Cerebellar cortex (tissue), 1 donor: ENCODE results near the gene PAPPA2.
A peak's percentile ranks its signal among the peaks of the same experiment; 100 is the strongest.
"Not testable (repeated sequence)": the region's sequence is repeated elsewhere in the genome, so short reads cannot be mapped to it uniquely, and the experiment has no call there.

Source experiments
- DNase-seq: peaks from one replicate; pipeline ENCODE4 v3.0.0-alpha.2; 2015; ENCODE audit warnings: low spot score

PAPPA2 gene

GRCh38 chr1:176551146-176551545 lies 88.2 kb downstream of the PAPPA2 start:
- DNase-seq: no peak

DNA sequence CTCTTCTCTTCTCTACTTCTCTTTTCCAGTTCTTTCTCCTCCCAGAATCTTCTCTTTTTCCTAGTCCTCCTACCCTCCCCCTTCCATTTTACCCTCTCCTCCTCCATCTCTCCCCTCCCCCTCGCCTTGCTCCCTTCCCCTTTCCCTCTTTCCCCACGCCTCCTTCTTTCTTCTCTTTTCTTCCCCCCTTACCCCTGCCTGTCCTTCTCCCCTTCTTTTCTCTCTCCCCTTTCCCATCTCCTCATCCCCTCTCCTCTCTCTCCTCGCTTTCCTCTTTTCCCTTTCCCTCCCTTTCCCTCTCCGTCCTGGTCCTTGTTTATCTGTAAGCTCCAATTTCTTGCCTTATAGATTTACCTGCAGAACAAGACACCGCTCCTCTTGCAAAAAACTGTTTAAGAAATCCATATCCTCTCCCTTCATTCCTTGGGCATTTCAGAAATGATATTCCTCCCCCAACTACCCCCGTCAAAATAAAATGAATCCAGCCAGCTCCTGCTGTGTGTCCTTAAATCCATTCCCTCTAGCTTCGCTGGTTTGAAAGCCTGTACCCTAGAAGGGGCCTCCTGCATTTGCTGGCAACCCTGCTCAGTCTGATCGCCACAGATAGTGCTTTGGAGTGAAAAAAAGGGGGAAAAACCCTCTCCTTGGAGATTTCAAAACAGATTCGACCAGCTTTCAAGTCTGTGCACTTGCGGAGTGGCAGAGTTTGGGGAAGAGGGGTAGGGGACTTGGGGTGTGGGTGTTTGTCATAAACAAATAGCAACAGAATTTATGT lies 89.4 kb downstream of the PAPPA2 start:
- no peak for DNase-seq

GRCh38 chr1:176552999-176553398 lies 90.0 kb downstream of the PAPPA2 start:
- no peak for DNase-seq

DNA sequence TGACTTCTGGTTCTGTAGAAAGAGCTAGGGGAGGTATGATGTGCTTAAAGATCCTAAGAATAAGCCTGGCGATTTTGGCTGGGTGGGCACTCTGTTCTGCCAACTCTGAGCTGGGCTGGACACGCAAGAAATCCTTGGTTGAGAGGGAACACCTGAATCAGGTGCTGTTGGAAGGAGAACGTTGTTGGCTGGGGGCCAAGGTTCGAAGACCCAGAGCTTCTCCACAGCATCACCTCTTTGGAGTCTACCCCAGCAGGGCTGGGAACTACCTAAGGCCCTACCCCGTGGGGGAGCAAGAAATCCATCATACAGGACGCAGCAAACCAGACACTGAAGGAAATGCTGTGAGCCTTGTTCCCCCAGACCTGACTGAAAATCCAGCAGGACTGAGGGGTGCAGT lies 93.3 kb downstream of the PAPPA2 start:
- no peak for DNase-seq

DNA sequence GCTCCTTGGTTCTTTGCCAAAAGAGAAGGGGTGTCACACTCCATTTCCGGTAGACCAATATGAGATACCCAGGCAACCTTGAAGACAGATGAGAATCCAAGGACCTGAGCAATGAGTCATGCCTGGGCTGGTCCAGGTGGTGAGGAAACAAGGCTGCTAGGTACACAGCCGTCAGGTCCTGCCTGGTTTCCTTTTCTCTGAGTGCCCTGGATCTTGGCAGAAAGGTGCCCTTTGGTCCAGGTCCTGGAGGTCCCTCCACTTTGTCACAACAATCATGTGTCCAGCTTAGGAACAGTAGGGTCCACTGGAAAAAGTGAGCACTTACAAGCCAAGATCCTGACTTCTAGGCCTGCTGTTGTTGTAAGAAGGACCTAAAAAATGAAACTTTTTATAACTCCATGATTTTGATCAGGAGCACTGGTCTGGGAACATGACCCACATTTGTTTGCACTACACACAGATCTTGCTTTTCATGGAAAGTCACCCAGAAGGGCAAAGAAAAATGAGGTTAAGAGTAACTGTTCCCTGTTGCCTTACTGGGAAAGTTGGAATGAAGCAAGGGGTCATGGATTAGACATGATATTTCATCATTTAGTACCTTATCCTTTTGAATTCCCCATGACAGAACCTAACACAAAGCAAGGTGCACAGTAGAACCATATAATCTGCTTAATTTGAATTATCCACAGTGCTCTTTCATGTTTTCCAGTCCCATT lies 94.7 kb downstream of the PAPPA2 start:
- no peak for DNase-seq

DNA sequence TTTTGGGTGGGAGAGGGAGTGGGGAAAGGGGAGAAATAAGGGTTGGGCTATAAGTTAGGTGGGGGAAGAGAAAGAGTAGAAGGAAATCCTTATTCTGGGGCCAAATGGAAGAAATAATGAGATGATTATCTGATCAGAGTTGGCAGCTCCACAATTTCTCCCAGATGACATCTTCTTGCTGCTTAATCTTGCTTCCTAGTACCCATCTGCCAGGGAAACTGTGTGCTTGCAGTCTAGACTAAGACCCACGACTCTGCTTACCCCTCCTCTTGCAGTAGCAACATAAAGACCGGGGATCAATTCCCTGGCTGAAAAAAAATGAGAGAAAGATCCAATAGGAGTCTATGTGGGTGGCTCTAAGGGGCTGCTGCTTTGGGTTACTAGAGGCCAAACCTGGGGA lies 95.6 kb downstream of the PAPPA2 start:
- DNase-seq: no peak

DNA sequence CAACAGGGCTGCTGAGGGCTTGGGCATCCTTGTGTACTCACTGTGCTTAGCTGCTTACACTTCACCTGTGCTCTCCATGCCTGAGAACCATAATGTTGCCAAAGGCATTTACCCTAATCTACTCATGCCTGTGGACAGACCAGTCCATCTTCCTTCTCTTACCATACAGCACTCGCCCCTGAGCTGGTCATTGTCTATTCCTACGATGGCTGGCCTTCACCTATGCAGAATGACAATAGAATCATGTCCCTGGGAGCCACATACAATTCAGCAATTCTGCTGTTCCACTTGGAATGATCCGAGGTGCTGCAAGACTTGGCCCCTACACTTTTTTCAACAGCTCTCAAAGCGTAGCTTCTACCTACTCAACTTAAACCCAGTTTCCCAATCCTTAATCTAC lies 96.5 kb downstream of the PAPPA2 start:
- no peak for DNase-seq

DNA sequence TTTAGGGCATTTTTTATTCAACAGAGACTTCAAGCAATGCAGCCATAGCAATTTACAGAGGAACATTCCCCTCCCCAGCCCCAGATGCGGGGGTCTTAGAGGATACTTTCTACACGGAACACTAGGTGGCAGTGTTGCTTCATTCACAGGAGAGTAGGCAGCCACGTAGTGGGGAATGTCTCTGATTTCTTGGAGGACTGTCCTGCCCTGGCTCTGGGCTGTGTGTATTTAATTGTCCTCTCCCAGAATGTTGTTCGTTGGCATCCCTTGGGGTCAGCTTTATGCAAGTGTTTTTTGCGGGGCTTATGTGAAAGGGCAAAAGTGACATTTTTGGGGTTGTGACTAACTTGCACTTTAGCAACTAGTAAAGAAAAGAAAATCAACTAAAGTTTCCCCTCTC lies 96.9 kb downstream of the PAPPA2 start:
- peak; percentile 78 for DNase-seq

DNA sequence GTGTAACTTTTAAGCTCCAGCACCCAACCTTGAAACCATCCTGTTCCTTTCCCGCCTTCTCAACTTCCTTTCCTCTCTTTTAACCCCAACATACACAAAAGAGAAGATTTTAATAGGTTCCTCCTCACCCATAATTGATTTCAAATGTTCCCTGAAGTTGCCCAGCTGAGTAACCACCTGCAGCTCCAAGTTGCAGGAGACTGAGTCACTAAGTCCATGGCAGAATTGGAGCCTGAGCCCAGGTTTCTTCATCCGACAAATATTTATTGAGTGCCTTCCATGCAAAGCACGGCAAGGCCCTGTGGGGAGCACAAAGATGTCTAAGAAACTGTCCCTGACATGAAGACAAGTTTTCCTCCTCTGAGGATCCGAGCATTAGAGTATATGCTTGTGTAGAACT lies 97.7 kb downstream of the PAPPA2 start:
- no peak for DNase-seq

DNA sequence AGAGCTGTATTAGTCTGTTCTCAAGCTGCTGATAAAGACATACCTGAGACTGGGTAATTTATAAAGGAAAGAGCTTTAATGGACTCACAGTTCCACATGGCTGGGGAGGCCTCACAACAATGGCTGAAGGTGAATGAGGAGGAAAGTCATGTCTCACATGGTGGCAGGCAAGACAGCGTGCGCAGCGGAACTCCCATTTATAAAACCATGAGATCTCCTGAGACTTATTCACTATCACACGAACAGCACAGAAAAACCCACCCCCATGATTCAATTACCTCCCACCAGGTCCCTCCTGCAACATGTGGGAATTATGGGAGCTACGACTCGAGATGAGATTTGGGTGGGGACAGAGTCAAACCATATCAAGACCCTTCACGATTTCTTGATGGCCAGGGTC lies 98.8 kb downstream of the PAPPA2 start:
- not testable (repeated sequence) for DNase-seq

- DNase-seq: no peak
Measured at GRCh38 chr1:176566004-176566975, 103.3 kb downstream of the PAPPA2 start.

GRCh38 chr1:176567190-176567794 lies 104.3 kb downstream of the PAPPA2 start:
- no peak for DNase-seq

DNA sequence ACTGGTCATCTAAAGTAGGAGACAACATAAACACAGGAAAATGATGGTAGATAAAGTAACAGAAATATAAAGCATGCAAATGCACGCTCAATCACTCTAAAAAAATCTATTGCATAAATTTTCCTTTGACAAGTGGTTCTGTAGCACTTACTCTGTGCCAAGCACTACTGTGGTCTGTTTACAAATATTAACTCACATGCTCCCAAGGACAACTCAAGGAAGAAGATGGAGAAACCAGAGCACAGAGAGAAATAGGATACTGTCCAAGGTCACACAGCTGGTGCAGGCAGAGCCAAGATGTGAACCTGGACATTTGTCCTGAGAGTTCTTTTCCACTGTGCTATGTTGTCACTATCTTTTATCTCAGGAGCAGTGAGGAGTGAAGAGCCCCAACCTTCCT lies 105.2 kb downstream of the PAPPA2 start:
- DNase-seq: no peak

GRCh38 chr1:176574756-176575155 lies 111.8 kb downstream of the PAPPA2 start:
- DNase-seq: no peak

GRCh38 chr1:176575991-176576390 lies 113.0 kb downstream of the PAPPA2 start:
- no peak for DNase-seq

- no peak for DNase-seq
Measured at GRCh38 chr1:176576670-176577069, 113.7 kb downstream of the PAPPA2 start.

DNA sequence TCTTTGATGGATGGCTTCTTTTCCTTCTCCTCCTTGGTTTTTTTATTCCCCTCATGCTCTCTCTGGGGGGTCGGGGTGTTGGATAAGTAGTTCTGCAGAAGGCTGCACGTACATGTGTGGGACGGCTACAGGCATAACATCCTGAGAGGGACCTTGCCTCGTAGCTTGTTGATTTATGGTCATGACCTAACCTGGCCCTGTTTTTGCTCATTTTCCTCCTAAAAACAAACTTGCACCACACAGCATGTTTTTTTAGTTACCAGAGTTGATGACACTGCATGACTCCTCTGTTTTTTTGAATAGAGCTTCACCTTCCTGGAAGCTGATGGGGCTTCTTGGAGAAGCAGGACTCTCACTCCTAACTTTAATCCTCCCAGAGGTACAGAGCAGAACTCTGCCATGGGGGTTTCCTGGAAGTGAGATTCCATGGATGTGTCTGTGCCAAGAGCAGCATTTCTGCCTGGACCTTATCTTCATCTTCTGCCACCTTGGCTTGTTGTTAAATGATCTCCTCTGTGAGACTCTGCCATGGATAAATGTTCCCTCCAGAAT lies 114.7 kb downstream of the PAPPA2 start:
- no peak for DNase-seq

GRCh38 chr1:176579087-176579486 lies 116.1 kb downstream of the PAPPA2 start:
- DNase-seq: no peak

DNA sequence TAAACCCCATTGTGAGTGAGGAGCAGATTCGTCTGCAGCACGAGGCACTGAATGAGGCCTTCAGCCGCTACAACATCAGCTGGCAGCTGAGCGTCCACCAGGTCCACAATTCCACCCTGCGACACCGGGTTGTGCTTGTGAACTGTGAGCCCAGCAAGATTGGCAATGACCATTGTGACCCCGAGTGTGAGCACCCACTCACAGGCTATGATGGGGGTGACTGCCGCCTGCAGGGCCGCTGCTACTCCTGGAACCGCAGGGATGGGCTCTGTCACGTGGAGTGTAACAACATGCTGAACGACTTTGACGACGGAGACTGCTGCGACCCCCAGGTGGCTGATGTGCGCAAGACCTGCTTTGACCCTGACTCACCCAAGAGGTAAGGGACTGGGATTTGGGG lies 132.2 kb downstream of the PAPPA2 start:
- no peak for DNase-seq

DNA sequence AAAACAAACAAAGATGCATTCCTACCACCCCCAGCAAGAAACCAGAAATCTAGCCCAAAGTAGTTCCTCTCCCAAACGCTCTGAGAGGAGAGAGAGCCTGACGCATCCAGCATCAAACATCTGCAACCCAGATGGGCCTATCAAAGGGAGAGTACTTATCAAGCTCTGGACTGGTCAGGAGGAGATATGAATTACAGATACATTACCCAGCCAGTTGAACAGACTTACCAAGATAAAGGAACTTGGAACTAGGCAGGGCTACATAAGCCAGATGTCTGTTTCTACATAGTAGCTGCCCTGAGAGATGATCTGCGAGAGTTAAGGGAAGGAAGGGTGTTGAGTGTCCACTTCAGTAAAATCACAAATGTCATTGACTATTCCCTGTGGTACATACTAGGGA lies 138.4 kb downstream of the PAPPA2 start:
- DNase-seq: no peak

- no peak for DNase-seq
Measured at GRCh38 chr1:176602388-176603004, 139.5 kb downstream of the PAPPA2 start.
